ENCODE measurements around the gene AKT3. TPM values are rescaled to one million over a fixed set of nuclear protein-coding genes. Genes with fewer than 3 reads are reported as not detected.

The AKT3 gene
- total RNA-seq, 1 donor from 2014 or later: 169 TPM

DNA sequence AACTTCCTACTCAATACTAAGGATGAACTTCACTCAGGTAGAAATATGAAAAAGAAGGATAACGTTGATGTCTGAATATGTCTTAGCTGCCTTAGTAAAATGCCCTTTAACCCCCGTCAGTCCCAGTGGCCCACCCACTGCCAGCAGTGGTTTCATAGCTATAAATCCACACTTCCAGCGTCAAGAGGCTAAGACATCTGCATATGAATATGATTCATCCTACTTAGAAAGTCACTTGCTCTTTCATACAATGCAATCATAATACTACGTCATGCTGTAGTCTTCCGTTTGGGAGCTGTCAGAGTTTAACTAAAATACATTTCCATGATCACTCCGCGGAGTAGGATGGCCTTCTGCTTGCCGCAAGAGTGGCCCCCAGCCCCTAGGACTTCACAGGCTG lies 346.9 kb downstream of the AKT3 start:
- DNase-seq: no peak
- peaks cover 8% of the 10 kb centered on the region for H3K9me3 Mint-ChIP-seq (ENCODE audit: unreplicated experiment)
- peaks cover 9% of the 10 kb centered on the region for H3K36me3 Mint-ChIP-seq (ENCODE audit: unreplicated experiment)
- H3K27me3 Mint-ChIP-seq (ENCODE audit: unreplicated experiment): peaks cover 2% of the 10 kb centered on the region
- no peak overlapping the region for H3K4me3 Mint-ChIP-seq (ENCODE audit: unreplicated experiment)
- no peak overlapping the region for H3K27ac Mint-ChIP-seq (ENCODE audit: unreplicated experiment)
- no peak for TF ChIP-seq CTCF (IDR thresholded peaks at IDR 0.05; ENCODE audit: partially characterized antibody, unreplicated experiment)
- H3K4me1 Mint-ChIP-seq (ENCODE audit: low read depth, unreplicated experiment): peaks cover 38% of the 10 kb centered on the region

- H3K27ac Mint-ChIP-seq (ENCODE audit: unreplicated experiment): peak overlapping the region; percentile 28
- H3K9me3 Mint-ChIP-seq (ENCODE audit: unreplicated experiment): peaks cover 16% of the 10 kb centered on the region
- H3K4me3 Mint-ChIP-seq (ENCODE audit: unreplicated experiment): no peak overlapping the region
- H3K27me3 Mint-ChIP-seq (ENCODE audit: unreplicated experiment): peaks cover 8% of the 10 kb centered on the region
- H3K4me1 Mint-ChIP-seq (ENCODE audit: low read depth, unreplicated experiment): peaks cover 25% of the 10 kb centered on the region
- no peak for DNase-seq
- no peak for TF ChIP-seq CTCF (IDR thresholded peaks at IDR 0.05; ENCODE audit: partially characterized antibody, unreplicated experiment)
- peaks cover 9% of the 10 kb centered on the region for H3K36me3 Mint-ChIP-seq (ENCODE audit: unreplicated experiment)
These were observed 349.0 kb downstream of the AKT3 start for GRCh38 chr1:243501002-243501401.

- Mint-ChIP-seq H3K4me1 (ENCODE audit: low read depth, unreplicated experiment) (peaks cover 25% of the 10 kb centered on the region), H3K27ac (ENCODE audit: unreplicated experiment) (peak overlapping the region; percentile 11), H3K9me3 (ENCODE audit: unreplicated experiment) (peaks cover 16% of the 10 kb centered on the region), H3K27me3 (ENCODE audit: unreplicated experiment) (peaks cover 8% of the 10 kb centered on the region), H3K36me3 (ENCODE audit: unreplicated experiment) (peaks cover 9% of the 10 kb centered on the region), H3K4me3 (ENCODE audit: unreplicated experiment) (no peak overlapping the region)
- TF ChIP-seq CTCF (IDR thresholded peaks at IDR 0.05; ENCODE audit: partially characterized antibody, unreplicated experiment): no peak
- DNase-seq: no peak
These were observed 349.5 kb downstream of the AKT3 start for GRCh38 chr1:243500512-243500911.

DNA sequence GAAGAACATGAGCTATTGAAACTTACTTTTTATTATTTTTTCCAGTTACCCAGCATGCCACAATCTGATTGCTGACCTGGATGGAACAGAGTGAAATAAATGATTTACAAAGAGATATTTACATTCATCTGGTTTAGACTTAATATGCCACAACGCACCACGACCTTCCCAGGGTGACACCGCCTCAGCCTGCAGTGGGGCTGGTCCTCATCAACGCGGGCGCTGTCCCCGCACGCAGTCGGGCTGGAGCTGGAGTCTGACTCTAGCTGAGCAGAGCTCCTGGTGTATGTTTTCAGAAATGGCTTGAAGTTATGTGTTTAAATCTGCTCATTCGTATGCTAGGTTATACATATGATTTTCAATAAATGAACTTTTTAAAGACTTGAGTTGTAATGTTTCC lies 350.3 kb downstream of the AKT3 start:
- TF ChIP-seq CTCF (IDR thresholded peaks at IDR 0.05; ENCODE audit: partially characterized antibody, unreplicated experiment): no peak
- Mint-ChIP-seq H3K9me3 (ENCODE audit: unreplicated experiment) (peaks cover 18% of the 10 kb centered on the region), H3K36me3 (ENCODE audit: unreplicated experiment) (peaks cover 9% of the 10 kb centered on the region), H3K27ac (ENCODE audit: unreplicated experiment) (peak overlapping the region; percentile 71), H3K4me1 (ENCODE audit: low read depth, unreplicated experiment) (peaks cover 28% of the 10 kb centered on the region), H3K4me3 (ENCODE audit: unreplicated experiment) (no peak overlapping the region), H3K27me3 (ENCODE audit: unreplicated experiment) (peaks cover 8% of the 10 kb centered on the region)
- DNase-seq: no peak

- TF ChIP-seq CTCF (IDR thresholded peaks at IDR 0.05; ENCODE audit: partially characterized antibody, unreplicated experiment): no peak
- Mint-ChIP-seq H3K36me3 (ENCODE audit: unreplicated experiment) (peaks cover 9% of the 10 kb centered on the region), H3K4me3 (ENCODE audit: unreplicated experiment) (no peak overlapping the region), H3K4me1 (ENCODE audit: low read depth, unreplicated experiment) (peaks cover 32% of the 10 kb centered on the region), H3K27ac (ENCODE audit: unreplicated experiment) (no peak overlapping the region), H3K27me3 (ENCODE audit: unreplicated experiment) (peaks cover 8% of the 10 kb centered on the region), H3K9me3 (ENCODE audit: unreplicated experiment) (peaks cover 22% of the 10 kb centered on the region)
- DNase-seq: no peak
These were observed 350.8 kb downstream of the AKT3 start for GRCh38 chr1:243499248-243499647.

All from glutamatergic neuron (in vitro differentiated cells).